HCT116 (cell line): ENCODE data around the gene SIT1. TPM values are rescaled to one million over a fixed set of nuclear protein-coding genes. Genes with fewer than 3 reads are reported as not detected.

Experiments
- ATAC-seq: fragments of 200-7000 bp; cut with Tn5 transposase; 2 replicates; pipeline ENCODE4 v1.9.1; 2020; ENCODE audit warnings: mild to moderate bottlenecking, moderate library complexity
- BruUV-seq: library from RNA; stranded (reverse); fragments of 400-500 nt; replicated peaks from 2 replicates; lab custom pipeline; 2021; lab: Mats Ljungman, UMichigan
- CTCF ChIA-PET: fragments of 300-600 bp; sonication (Branson Sonifier 250); formaldehyde crosslinking; loops from one replicate; lab custom pipeline; 2021; ENCODE audit warnings: antibody characterized with exemption; lab: Charles Lee
- POLR2A ChIA-PET: fragments of 300-600, 350-600 bp; sonication (Branson Sonifier 250); formaldehyde crosslinking; loops from one replicate; lab custom pipeline; 2021; ENCODE audit warnings: antibody characterized with exemption; lab: Charles Lee
- RAD21 ChIA-PET, 2 experiments: fragments of 300-600 bp; sonication (Branson Sonifier 250); formaldehyde crosslinking; loops; one replicate each; lab custom pipeline; 2023; ENCODE audit warnings: low total read pairs in 2 of 2; ENCODE audit not compliant: uncharacterized antibody in 2 of 2, unreplicated experiment in 2 of 2, low non-redundant PET in 1 of 2; lab: Charles Lee
- DNase-seq: peaks from one replicate; pipeline ENCODE4 v3.0.0-alpha.2; 2010; ENCODE audit warnings: low read depth, low spot score
- H2AFZ ChIP-seq: fragments of 200-600 bp; shearing (Covaris generic), sonication (generic); 2 replicates; pipeline ENCODE4 v1.6.1; 2017; ENCODE audit warnings: low read depth, mixed run types, mixed read lengths, antibody characterized with exemption, low read length; ENCODE audit not compliant: poor library complexity, severe bottlenecking
- H3K27ac ChIP-seq: 2 replicates; pipeline ENCODE4 v1.5.1; 2012; ENCODE audit warnings: low read depth, low read length
- H3K27me3 ChIP-seq: fragments of 200-600 bp; sonication (generic); 2 replicates; pipeline ENCODE4 v1.6.1; 2016; ENCODE audit warnings: mixed run types, low read length, mixed read lengths; ENCODE audit not compliant: insufficient read depth
- H3K36me3 ChIP-seq, 2 experiments: fragments of 200-500 bp in 1 of 2; fragments of 200-600 bp in 1 of 2; sonication (Bioruptor generic) in 1 of 2; sonication (generic) in 1 of 2; 2 replicates each; pipeline versions ENCODE4 v1.5.1 to v1.6.1; 2014 to 2016; ENCODE audit warnings: low read length in 2 of 2, inconsistent platforms in 1 of 2, mixed read lengths in 1 of 2, mixed run types in 1 of 2; ENCODE audit not compliant: insufficient read depth in 2 of 2, control insufficient read depth in 1 of 2
- H3K4me1 ChIP-seq, 2 experiments: fragments of 200-600 bp in 1 of 2; sonication (generic) in 1 of 2; 2 replicates each; pipeline versions ENCODE4 v1.5.1 to v1.6.1; 2012 to 2017; ENCODE audit warnings: low read length in 2 of 2, inconsistent platforms in 1 of 2, mild to moderate bottlenecking in 1 of 2, mixed read lengths in 1 of 2, mixed run types in 1 of 2, moderate library complexity in 1 of 2; ENCODE audit not compliant: insufficient read depth in 2 of 2, control insufficient read depth in 1 of 2
- H3K4me2 ChIP-seq: fragments of 200-600 bp; sonication (generic); 2 replicates; pipeline ENCODE4 v1.6.1; 2017; ENCODE audit warnings: mixed run types, low read length, mixed read lengths
- H3K4me3 ChIP-seq, 2 experiments: fragments of 200-600 bp in 1 of 2; sonication (generic) in 1 of 2; replicated peaks in 1 of 2; 2 replicates each; pipeline ENCODE4 v1.5.1; 2011 to 2016; ENCODE audit warnings: low read length in 2 of 2, control low read depth in 1 of 2, low read depth in 1 of 2, mild to moderate bottlenecking in 1 of 2, mixed read lengths in 1 of 2, mixed run types in 1 of 2
- H3K79me2 ChIP-seq: fragments of 200-600 bp; sonication (generic); 2 replicates; pipeline ENCODE4 v1.6.1; 2017; ENCODE audit warnings: mild to moderate bottlenecking, mixed run types, low read length, moderate library complexity, mixed read lengths; ENCODE audit not compliant: insufficient read depth
- H3K9ac ChIP-seq: fragments of 200-600 bp; sonication (generic); 2 replicates; pipeline ENCODE4 v1.6.1; 2016; ENCODE audit warnings: low read length, mixed read lengths
- H3K9me2 ChIP-seq: fragments of 200-600 bp; sonication (generic), shearing (Covaris generic); 2 replicates; pipeline ENCODE4 v1.6.1; 2017; ENCODE audit warnings: mixed run types, mild to moderate bottlenecking, moderate library complexity; ENCODE audit not compliant: insufficient read depth
- H3K9me3 ChIP-seq, 2 experiments: fragments of 200-500 bp in 1 of 2; fragments of 200-600 bp in 1 of 2; sonication (Bioruptor generic) in 1 of 2; sonication (generic) in 1 of 2; 2 replicates each; pipeline ENCODE4 v1.6.1; 2014 to 2017; ENCODE audit warnings: low read length in 2 of 2, mixed read lengths in 2 of 2, inconsistent platforms in 1 of 2, low read depth in 1 of 2, mild to moderate bottlenecking in 1 of 2, mixed run types in 1 of 2, moderate library complexity in 1 of 2; ENCODE audit not compliant: control insufficient read depth in 1 of 2, insufficient read depth in 1 of 2
- H4K20me1 ChIP-seq: fragments of 200-600 bp; sonication (generic), shearing (Covaris generic); 2 replicates; pipeline ENCODE4 v1.6.1; 2017; ENCODE audit warnings: mixed run types, mild to moderate bottlenecking, moderate library complexity; ENCODE audit not compliant: insufficient read depth
- ATF3 ChIP-seq: IDR thresholded peaks from 2 replicates; pipeline ENCODE4 v1.6.1; 2012
- CBX3 ChIP-seq: IDR thresholded peaks from 2 replicates; pipeline ENCODE4 v1.6.1; 2012; ENCODE audit warnings: low read depth
- EGR1 ChIP-seq: IDR thresholded peaks from 2 replicates; pipeline ENCODE4 v1.6.1; 2012; ENCODE audit warnings: low read depth
- EZH2 ChIP-seq: fragments of 200-600 bp; sonication (generic); IDR thresholded peaks from 2 replicates; pipeline ENCODE4 v1.6.1; 2017; ENCODE audit warnings: antibody characterized with exemption, mixed run types
- EZH2phosphoT487 ChIP-seq: fragments of 200-600 bp; IDR thresholded peaks from 2 replicates; pipeline ENCODE4 v1.6.1; 2018; ENCODE audit warnings: antibody characterized with exemption, borderline replicate concordance
- JUND ChIP-seq: IDR thresholded peaks from 2 replicates; pipeline ENCODE4 v1.6.1; 2012
- POLR2A ChIP-seq: IDR thresholded peaks from 2 replicates; pipeline ENCODE4 v1.7.0; 2011; ENCODE audit warnings: borderline replicate concordance; ENCODE audit not compliant: insufficient read depth, insufficient read length; ENCODE audit errors: extremely low read depth
- REST ChIP-seq: IDR thresholded peaks from 2 replicates; pipeline ENCODE4 v1.6.1; 2012; ENCODE audit warnings: low read depth
- ZFX ChIP-seq: fragments of 450-650 bp; IDR thresholded peaks from 2 replicates; pipeline ENCODE4 v1.6.1; 2017
- intact Hi-C: fragments of 100-400 bp; cut with micrococcal nuclease; formaldehyde crosslinking; loops from 2 replicates; pipeline ENCODE4 v1.10.0; 2022
- total RNA-seq: library from RNA; stranded (reverse); gene quantifications from one replicate; pipeline ENCODE4 v1.2.1, GENCODE V29; 2021; ENCODE audit not compliant: unreplicated experiment

The SIT1 gene
- total RNA-seq, 1 experiment from 2014 or later, result not detected

- Histone ChIP-seq H3K9me2 (no peaks in the 10 kb centered on the region), H3K9me3 (no peaks in the 10 kb centered on the region), H3K4me2 (no peak overlapping the region), H3K27ac (no peak overlapping the region), H3K4me3 (no peak overlapping the region), H4K20me1 (no peaks in the 10 kb centered on the region), H3K36me3 (no peaks in the 10 kb centered on the region), H3K9ac (no peak overlapping the region), H2AFZ (no peak overlapping the region), H3K79me2 (no peaks in the 10 kb centered on the region), H3K27me3 (no peaks in the 10 kb centered on the region), H3K4me1 (no peaks in the 10 kb centered on the region)
- RAD21 ChIA-PET, result no interaction called here
- DNase-seq (no peak), ATAC-seq (no peak)
- POLR2A ChIA-PET, result no interaction called here
- intact Hi-C loops, result no loop called here
- BruUV-seq, result no TSS peak
- CTCF ChIA-PET, result interaction anchor here (1.7 kb wide), 2 partner anchors 8 to 16 kb away, joined by 7 to 8 read pairs; no protein-coding TSS in a partner anchor
- TF ChIP-seq REST, result no peak
- no peak for TF ChIP-seq ATF3
- TF ChIP-seq EGR1, result no peak
- TF ChIP-seq EZH2, result no peak
- TF ChIP-seq POLR2A, result no peak
- TF ChIP-seq EZH2phosphoT487, result no peak
- no peak for TF ChIP-seq JUND
- no peak for TF ChIP-seq ZFX
- TF ChIP-seq CBX3, result no peak
Observed at GRCh38 chr9:35618854-35619799, 31.6 kb downstream of the SIT1 start.
